NCI-H1930 (cell line): ENCODE measurements around the gene ANKRD11.
"Not testable (repeated sequence)": the region's sequence is repeated elsewhere in the genome, so short reads cannot be mapped to it uniquely, and the experiment has no call there.

Source experiments
- DNase-seq, 2 experiments: peaks; one replicate each; lab custom pipeline; 2025; lab: John Stamatoyannopoulos, UW

ANKRD11 gene

DNA sequence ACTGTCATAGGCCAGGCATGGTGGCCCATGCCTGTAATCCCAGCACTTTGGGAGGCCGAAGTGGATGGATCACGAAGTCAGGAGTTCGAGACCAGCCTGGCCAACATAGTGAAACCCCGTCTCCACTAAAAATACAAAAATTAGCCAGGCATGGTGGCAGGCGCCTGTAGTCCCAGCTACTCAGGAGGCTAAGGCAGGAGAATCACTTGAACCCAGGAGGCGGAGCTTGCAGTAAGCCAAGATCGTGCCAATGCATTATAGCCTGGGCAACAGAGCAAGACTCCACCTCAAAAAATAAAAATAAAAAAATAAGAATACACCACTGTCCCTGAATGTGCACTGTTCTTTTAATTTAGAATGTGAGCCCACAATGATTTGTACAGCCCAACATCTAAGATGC lies 61.8 kb downstream of the ANKRD11 start:
- not testable (repeated sequence) for DNase-seq

- no peak for DNase-seq
These were observed 63.4 kb downstream of the ANKRD11 start for GRCh38 chr16:89426736-89427530.

- no peak for DNase-seq
These were observed 64.8 kb downstream of the ANKRD11 start for GRCh38 chr16:89425523-89425922.

DNA sequence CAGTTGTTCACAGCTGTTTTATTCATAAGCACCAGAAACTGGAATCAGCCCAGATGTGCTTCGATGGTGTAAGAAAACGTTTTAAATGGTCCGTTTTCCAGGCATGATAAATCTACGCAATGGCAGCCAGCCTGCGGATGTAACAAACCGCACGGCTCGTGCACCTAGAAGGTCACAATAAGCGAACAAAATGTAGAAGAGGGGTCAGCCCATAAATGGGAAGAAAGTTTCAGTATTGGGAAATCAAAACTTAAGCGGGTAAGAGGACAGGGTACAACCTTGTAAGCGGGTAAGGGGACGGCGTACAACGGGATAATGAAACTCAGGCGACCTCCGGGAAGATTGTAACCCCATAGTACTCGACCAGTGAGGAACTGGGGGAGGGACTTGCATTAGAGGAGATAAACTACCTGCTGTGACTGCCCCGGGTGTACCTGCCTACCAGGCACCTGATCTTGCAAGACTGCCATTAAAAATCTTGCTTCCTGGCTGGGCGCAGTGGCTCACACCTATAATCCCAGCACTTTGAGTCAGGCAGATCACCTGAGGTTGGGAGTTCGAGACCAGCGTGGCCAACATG lies 66.6 kb downstream of the ANKRD11 start:
- no peak for DNase-seq

DNA sequence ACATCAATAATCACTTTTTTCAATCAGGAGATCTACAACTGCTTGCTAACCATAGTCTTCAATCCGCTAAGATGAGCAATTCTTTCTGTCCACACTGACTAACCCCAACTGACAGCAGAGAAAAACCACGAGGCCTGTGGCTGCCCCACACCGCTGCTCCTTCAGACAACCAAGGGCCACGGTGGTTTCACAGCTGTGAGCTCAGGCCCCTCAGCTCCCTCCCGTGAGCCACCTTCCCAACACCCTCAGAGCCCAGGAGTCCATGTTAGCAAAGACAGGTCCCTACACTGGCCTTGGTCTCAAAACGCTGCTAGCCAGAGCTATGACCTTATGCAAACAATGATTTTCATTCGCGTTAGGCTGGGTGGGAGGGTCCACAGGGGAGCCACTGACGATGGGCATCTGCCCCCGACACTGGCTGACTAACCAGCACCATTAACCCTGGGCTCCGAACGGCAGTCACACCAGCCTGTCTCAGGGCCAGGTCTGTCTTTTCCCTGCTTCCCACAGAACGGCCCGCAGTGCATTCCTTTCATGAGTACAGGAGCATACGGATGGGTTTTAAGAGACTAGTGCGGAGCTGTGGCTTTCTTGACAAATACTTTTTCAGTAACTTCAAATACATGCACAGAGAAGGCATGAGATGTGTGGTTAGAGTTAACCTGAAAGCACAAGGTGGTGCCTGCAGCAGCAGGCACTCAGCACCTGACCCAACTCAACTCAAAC lies 67.3 kb downstream of the ANKRD11 start:
- no peak for DNase-seq

DNA sequence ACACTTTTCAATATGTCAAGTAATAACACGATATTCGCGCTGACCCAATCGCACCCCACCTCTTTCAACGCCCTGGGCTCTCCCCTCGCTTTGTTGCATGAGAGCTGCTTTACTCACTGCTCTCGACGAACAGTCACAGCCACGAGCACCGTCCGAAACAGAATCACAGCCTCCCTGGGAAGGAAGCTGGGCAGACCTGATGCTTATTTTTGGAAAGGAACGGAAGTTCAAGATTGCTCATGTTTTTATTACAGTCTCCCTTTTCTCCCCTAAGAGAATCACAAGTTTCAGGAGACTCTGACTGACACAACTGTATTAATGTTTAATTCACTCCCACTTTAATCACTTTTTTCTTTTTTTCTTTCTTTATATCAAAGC lies 67.8 kb downstream of the ANKRD11 start:
- no peak for DNase-seq

GRCh38 chr16:89421300-89421699 lies 69.1 kb downstream of the ANKRD11 start:
- not testable (repeated sequence) for DNase-seq

DNA sequence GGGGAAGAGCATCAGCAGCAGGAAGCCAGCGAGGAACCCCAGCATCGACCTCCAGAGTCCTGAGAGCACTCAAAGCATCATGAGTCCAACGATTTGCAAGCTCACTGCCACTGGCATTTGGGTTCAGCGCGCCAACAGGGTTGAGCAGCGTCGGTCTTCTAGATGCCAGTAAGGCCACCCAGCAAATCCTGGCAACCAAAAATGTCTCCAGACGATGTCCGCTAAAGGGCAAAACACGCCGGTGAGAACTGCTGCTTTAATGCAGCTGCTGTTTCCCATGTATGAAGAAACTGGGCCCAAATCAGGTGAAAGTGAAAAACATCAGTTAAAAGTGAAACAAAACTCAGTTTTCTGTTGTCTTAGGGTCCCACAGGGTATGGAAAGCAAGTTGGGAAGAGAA lies 70.2 kb downstream of the ANKRD11 start:
- no peak for DNase-seq

- DNase-seq, result no peak
These were observed 72.0 kb downstream of the ANKRD11 start for GRCh38 chr16:89418352-89418751.

- DNase-seq, result no peak
These were observed 73.0 kb downstream of the ANKRD11 start for GRCh38 chr16:89417352-89417751.

GRCh38 chr16:89413811-89414585 lies 76.4 kb downstream of the ANKRD11 start:
- DNase-seq, result no peak

GRCh38 chr16:89412811-89413210 lies 77.5 kb downstream of the ANKRD11 start:
- no peak for DNase-seq

DNA sequence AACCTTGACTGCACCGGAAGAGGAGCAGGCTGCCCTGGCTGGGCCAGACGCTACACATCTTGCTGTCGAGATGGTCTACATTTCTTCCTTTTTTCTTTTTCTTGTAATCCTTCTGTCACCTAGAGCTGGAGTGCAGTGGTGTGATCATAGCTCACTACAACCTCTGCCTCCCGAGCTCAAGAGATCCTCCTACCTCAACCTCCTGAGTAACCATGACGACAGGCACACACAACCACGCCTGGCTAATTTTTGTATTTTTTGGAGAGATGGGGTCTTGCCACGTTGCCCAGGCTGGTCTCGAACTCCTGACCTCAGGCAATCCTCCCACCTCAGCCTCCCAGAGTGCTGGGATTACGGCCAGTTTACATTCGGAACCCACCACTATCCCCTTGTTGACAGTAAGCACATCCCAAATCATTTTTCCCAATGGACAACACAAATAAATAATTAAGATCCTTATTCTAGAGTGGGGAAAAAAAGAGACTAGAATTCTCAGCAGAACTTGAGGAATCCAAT lies 79.0 kb downstream of the ANKRD11 start:
- no peak for DNase-seq

GRCh38 chr16:89410794-89411309 lies 79.5 kb downstream of the ANKRD11 start:
- no peak for DNase-seq

DNA sequence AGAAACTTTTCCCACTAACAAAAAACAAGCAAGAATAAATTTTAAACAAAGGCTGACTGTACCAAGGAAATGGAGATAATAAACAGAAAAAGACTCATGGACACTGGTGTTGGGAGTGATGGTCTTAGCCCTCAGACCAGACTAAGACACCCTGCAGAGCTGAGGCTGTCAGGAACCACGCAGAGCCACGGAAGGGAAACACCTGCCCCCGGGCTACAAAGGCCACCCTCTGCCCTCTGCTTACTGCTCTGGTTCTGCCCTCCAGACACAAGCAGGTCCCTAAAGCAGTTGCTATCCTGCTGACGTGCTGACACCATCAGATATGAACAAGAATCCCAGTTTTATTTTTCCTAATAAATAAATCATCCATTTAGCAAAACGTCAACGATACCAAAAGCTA lies 80.0 kb downstream of the ANKRD11 start:
- no peak for DNase-seq

GRCh38 chr16:89409161-89409711 lies 81.1 kb downstream of the ANKRD11 start:
- no peak for DNase-seq

DNA sequence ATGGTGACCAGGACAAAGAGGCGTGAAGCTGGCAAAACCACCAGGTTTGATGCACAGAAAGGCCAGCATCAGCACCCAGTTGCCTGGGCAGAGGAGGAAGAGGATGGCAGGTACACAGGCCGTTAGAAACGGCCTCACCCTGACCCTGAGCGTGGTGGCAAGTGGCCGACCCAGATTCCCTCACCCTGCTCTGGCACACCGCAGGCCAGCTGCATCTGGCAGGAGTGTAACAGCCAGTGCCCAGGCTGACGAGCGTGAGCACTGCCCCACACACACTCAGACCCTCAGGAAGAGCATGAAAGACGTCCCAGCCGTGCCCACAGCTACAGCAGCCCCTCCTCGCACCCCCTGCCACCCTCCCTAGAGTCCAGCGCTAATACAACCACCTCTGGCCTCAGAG lies 82.0 kb downstream of the ANKRD11 start:
- no peak for DNase-seq

GRCh38 chr16:89407925-89408300 lies 82.4 kb downstream of the ANKRD11 start:
- no peak for DNase-seq

DNA sequence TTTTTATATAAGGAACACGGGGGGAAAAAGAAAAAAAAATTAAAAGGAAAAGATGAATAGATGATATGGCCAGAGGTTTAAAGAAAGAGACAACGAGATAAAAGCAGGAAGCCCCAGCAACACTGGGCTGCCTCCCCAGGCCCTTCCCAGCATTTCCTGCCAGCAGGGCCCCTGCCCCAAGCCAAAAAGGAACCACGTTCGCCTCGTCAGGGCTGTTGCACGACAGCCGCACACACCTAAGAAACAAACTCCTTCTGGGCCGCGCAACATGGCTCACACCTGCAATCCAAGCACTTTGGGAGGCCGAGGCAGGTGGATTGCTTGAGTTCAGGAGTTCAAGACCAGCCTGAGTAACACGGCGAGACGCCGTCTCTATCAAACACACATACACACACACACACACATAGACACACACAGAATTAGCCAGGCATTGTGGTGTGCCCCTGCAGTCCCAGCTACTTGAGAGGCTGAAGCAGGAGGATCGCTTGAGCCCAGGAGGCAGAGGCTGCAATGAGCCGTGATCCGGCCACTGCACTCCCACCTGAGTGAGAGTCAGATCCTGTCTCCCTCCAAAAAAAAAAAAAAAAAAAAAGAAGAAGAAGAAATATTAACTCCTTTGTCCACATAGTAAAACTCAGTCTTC lies 83.0 kb downstream of the ANKRD11 start:
- no peak for DNase-seq

DNA sequence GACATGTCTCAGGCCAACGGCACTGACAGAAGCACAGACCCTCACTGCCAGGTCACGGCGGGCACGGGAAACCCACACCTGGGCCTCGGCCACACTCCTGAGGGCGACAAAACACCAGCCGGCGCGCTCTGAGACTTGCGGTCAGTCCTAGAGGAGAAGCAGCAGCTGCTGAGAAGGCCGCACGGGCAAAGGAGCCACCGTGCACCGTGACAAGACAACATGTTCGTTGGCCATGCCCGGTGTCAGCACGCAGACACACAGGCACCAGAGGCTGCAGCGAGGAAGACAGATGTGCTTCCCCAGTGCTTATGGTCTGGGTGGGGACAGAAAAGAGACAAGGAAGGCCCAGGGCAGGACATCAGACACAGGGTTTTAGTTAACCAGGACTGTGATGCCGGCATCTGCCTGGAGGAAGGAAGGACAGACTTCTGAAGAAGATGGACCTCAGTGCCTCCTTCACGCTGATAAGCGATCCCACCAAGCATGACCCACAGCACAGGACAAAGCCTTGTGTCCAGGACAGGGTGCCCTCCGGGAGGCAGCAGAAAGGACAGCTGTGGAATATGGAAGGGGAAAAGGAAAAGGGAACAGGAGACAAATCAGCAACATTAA lies 84.0 kb downstream of the ANKRD11 start:
- no peak for DNase-seq

DNA sequence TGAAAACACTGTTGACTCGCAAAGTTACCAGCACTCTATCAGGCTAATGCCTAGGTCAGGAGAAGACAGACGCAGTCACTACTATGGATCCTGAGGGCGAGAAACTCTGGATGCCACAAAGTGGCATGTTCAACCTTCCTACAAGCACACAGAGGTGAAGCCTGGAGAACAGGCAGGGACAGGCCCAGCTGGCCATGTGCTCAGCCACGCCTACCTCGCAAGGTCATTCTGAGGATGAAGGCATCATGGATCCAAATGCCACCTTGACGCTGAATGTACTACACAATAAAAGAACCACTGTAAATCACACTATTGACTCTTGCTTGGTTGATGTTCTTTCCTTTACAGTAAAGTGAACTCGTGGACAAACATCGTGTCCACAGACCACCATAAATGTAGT lies 85.8 kb downstream of the ANKRD11 start:
- no peak for DNase-seq
